ENCODE results near the gene PTPRK. TPM values are rescaled to one million over a fixed set of nuclear protein-coding genes. Genes with fewer than 3 reads are reported as not detected.
"Not testable (repeated sequence)": the region's sequence is repeated elsewhere in the genome, so short reads cannot be mapped to it uniquely, and the experiment has no call there.

Gene PTPRK
- total and polyA plus RNA-seq, 2 of the 13 experiments (the other 11 are each of a cell fraction or from before 2014, with no cell fraction given) = 43.6 to 98.3 TPM

DNA sequence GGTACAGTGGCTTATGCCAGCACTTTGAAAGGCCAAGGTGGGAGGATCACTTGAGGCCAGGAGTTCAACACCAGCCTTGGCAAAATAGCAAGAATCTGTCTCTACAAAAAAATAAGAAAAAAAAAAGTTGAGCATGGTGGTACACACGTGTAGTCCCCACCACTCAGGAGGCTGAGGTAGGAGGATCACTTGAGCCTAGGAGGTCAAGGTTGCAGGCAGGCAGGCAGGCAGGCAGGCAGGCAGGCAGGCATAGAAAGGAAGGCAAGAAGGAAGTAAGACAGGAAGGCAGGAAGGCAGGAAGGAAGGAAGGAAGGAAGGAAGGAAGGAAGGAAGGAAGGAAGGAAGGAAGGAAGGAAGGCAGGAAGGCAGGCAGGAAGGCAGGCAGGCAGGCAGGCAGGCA lies 85.6 kb downstream of the PTPRK start:
- intact Hi-C loops (cut with micrococcal nuclease; ENCODE audit: unreplicated experiment); BruUV-seq (replicated peaks); H3K4me3 ChIP-seq (replicated peaks in 1 of 3; ENCODE audit: insufficient read depth in 1 of 3, low read depth in 2 of 3, low read length in 3 of 3); FAIRE-seq; in situ Hi-C loops (cut with HindIII; ENCODE audit: extremely low pct_ligation_motif_present, low pct_unique_long_range_greater_than_20kb); H3K36me3 ChIP-seq (replicated peaks in 1 of 2; ENCODE audit: control insufficient read depth in 1 of 2, insufficient read depth in 2 of 2, low read length in 2 of 2); CTCF ChIA-PET (ENCODE audit: low intra/inter-chr PET ratio, low total read pairs); H3K9ac ChIP-seq (ENCODE audit: insufficient read depth, low read depth, low read length); H4K20me1 ChIP-seq (ENCODE audit: insufficient read depth, low read length); H2AFZ ChIP-seq (ENCODE audit: low read length); H3K27me3 ChIP-seq (ENCODE audit: control insufficient read depth in 1 of 2, insufficient read depth in 2 of 2, low read length in 2 of 2); POLR2A ChIA-PET; H3K4me2 ChIP-seq (ENCODE audit: low read depth, low read length); H3K27ac ChIP-seq (ENCODE audit: extremely low read length, insufficient read depth, low read length); ATAC-seq; H3K9me3 ChIP-seq (ENCODE audit: low read length); DNase-seq (ENCODE audit: low spot score): not testable (repeated sequence)
- Histone ChIP-seq H3K79me2 (ENCODE audit: insufficient read depth, low read length) (peaks cover 59% of the 10 kb centered on the region), H3K4me1 (ENCODE audit: insufficient read depth, low read length) (peaks cover 13% of the 10 kb centered on the region; the same call in 1 of the 2 replicates)
- 77% methylated on average over 1 of the region's 1 CpG for WGBS (ENCODE audit: low lambda C conversion rate)
- TF ChIP-seq RBM22 (optimal IDR thresholded peaks at IDR 0.05; ENCODE audit: low read length) = peak; percentile 56
- TF ChIP-seq, protein P1, sequence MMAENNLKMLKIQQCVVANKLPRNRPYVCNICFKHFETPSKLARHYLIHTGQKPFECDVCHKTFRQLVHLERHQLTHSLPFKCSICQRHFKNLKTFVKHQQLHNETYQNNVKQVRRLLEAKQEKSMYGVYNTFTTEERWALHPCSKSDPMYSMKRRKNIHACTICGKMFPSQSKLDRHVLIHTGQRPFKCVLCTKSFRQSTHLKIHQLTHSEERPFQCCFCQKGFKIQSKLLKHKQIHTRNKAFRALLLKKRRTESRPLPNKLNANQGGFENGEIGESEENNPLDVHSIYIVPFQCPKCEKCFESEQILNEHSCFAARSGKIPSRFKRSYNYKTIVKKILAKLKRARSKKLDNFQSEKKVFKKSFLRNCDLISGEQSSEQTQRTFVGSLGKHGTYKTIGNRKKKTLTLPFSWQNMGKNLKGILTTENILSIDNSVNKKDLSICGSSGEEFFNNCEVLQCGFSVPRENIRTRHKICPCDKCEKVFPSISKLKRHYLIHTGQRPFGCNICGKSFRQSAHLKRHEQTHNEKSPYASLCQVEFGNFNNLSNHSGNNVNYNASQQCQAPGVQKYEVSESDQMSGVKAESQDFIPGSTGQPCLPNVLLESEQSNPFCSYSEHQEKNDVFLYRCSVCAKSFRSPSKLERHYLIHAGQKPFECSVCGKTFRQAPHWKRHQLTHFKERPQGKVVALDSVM (CRISPR knock-in tag; IDR thresholded peaks at IDR 0.05) = peak; percentile 85
- peak; percentile 97 for TF ChIP-seq ZNF780A (CRISPR knock-in tag; IDR thresholded peaks at IDR 0.05)

DNA sequence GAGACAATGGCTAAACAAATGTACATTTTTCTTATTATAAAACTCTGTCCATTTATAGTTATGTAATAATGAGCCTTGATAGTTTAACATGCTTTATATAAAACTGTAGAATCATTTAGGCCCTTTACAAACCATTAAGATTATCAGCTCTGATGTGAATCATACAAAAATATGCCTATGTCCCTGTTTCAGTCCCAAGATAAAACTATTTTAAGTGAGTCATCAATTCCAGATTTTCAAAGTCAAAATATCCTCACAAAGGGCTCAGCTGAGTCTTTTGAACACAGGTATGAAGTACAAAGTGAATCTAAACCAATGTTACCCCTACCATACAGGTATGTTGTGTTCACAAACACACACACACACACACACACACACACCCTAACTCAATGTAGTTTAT lies 88.0 kb downstream of the PTPRK start:
- Histone ChIP-seq H3K4me3 (replicated peaks in 1 of 3; ENCODE audit: insufficient read depth in 1 of 3, low read depth in 2 of 3, low read length in 3 of 3) (no peak overlapping the region), H3K4me1 (ENCODE audit: insufficient read depth, low read length) (peaks cover 13% of the 10 kb centered on the region; the same call in 1 of the 2 replicates), H3K9ac (ENCODE audit: insufficient read depth, low read depth, low read length) (no peak overlapping the region), H3K4me2 (ENCODE audit: low read depth, low read length) (no peak overlapping the region), H3K79me2 (ENCODE audit: insufficient read depth, low read length) (peaks cover 53% of the 10 kb centered on the region), H3K36me3 (replicated peaks in 1 of 2; ENCODE audit: control insufficient read depth in 1 of 2, insufficient read depth in 2 of 2, low read length in 2 of 2) (peaks cover 1 to 3% of the 10 kb centered on the region in 2 experiments; a peak in 2 of 5 replicates), H3K27me3 (ENCODE audit: control insufficient read depth in 1 of 2, insufficient read depth in 2 of 2, low read length in 2 of 2) (no peaks in the 10 kb centered on the region), H3K9me3 (ENCODE audit: low read length) (no peaks in the 10 kb centered on the region), H2AFZ (ENCODE audit: low read length) (no peak overlapping the region), H3K27ac (ENCODE audit: extremely low read length, insufficient read depth, low read length) (no peak overlapping the region), H4K20me1 (ENCODE audit: insufficient read depth, low read length) (0 out of 2 replicates have a peak, but pooled peaks cover 4% of the 10 kb centered on the region)
- in situ Hi-C loops (cut with HindIII; ENCODE audit: extremely low pct_ligation_motif_present, low pct_unique_long_range_greater_than_20kb) (no loop called here), intact Hi-C loops (cut with micrococcal nuclease; ENCODE audit: unreplicated experiment) (no loop called here)
- CTCF ChIA-PET (ENCODE audit: low intra/inter-chr PET ratio, low total read pairs) = no interaction called here
- no peak for ATAC-seq
- POLR2A ChIA-PET = no interaction called here
- no peak for DNase-seq (ENCODE audit: low spot score)
- FAIRE-seq = no peak
- no TSS peak for BruUV-seq (replicated peaks)
- TF ChIP-seq, protein P2, sequence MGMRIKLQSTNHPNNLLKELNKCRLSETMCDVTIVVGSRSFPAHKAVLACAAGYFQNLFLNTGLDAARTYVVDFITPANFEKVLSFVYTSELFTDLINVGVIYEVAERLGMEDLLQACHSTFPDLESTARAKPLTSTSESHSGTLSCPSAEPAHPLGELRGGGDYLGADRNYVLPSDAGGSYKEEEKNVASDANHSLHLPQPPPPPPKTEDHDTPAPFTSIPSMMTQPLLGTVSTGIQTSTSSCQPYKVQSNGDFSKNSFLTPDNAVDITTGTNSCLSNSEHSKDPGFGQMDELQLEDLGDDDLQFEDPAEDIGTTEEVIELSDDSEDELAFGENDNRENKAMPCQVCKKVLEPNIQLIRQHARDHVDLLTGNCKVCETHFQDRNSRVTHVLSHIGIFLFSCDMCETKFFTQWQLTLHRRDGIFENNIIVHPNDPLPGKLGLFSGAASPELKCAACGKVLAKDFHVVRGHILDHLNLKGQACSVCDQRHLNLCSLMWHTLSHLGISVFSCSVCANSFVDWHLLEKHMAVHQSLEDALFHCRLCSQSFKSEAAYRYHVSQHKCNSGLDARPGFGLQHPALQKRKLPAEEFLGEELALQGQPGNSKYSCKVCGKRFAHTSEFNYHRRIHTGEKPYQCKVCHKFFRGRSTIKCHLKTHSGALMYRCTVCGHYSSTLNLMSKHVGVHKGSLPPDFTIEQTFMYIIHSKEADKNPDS (CRISPR knock-in tag; IDR thresholded peaks at IDR 0.05) = no peak
- TF ChIP-seq, protein P3, sequence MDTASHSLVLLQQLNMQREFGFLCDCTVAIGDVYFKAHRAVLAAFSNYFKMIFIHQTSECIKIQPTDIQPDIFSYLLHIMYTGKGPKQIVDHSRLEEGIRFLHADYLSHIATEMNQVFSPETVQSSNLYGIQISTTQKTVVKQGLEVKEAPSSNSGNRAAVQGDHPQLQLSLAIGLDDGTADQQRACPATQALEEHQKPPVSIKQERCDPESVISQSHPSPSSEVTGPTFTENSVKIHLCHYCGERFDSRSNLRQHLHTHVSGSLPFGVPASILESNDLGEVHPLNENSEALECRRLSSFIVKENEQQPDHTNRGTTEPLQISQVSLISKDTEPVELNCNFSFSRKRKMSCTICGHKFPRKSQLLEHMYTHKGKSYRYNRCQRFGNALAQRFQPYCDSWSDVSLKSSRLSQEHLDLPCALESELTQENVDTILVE (CRISPR knock-in tag; IDR thresholded peaks at IDR 0.05) = no peak
- TF ChIP-seq TOE1 (CRISPR knock-in tag; IDR thresholded peaks at IDR 0.05) = no peak
- no peak for TF ChIP-seq RFXAP (CRISPR knock-in tag; IDR thresholded peaks at IDR 0.05; ENCODE audit: borderline replicate concordance)
- no peak for TF ChIP-seq MYC (CRISPR knock-in tag; IDR thresholded peaks at IDR 0.05; ENCODE audit: borderline replicate concordance)
- TF ChIP-seq, protein P4, sequence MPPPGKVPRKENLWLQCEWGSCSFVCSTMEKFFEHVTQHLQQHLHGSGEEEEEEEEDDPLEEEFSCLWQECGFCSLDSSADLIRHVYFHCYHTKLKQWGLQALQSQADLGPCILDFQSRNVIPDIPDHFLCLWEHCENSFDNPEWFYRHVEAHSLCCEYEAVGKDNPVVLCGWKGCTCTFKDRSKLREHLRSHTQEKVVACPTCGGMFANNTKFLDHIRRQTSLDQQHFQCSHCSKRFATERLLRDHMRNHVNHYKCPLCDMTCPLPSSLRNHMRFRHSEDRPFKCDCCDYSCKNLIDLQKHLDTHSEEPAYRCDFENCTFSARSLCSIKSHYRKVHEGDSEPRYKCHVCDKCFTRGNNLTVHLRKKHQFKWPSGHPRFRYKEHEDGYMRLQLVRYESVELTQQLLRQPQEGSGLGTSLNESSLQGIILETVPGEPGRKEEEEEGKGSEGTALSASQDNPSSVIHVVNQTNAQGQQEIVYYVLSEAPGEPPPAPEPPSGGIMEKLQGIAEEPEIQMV (CRISPR knock-in tag; IDR thresholded peaks at IDR 0.05; ENCODE audit: low read depth) = no peak

Measured in HepG2 (cell line).